Measurements from ENCODE around the gene LASP1NB.

DNA sequence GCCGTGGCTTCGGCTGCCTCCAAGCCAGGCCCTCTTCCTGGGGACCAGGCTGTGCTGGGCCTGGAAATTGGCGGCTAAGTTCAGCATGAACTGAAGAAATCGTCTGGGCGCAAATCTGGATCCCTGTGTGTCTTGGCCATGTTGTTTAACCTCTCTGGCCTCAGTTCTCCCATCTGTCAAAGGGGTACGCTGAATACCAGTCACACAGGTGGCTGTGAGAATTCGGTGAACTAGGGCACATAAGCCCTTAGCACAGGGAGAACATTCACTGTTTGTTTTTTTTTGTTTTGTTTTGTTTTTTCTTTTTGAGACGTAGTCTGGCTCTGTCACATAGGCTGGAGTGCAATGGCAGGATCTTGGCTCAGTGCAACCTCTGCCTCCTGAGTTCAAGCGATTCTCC is 36.6 kb upstream of the LASP1NB start:
- TF ChIP-seq, protein P1, sequence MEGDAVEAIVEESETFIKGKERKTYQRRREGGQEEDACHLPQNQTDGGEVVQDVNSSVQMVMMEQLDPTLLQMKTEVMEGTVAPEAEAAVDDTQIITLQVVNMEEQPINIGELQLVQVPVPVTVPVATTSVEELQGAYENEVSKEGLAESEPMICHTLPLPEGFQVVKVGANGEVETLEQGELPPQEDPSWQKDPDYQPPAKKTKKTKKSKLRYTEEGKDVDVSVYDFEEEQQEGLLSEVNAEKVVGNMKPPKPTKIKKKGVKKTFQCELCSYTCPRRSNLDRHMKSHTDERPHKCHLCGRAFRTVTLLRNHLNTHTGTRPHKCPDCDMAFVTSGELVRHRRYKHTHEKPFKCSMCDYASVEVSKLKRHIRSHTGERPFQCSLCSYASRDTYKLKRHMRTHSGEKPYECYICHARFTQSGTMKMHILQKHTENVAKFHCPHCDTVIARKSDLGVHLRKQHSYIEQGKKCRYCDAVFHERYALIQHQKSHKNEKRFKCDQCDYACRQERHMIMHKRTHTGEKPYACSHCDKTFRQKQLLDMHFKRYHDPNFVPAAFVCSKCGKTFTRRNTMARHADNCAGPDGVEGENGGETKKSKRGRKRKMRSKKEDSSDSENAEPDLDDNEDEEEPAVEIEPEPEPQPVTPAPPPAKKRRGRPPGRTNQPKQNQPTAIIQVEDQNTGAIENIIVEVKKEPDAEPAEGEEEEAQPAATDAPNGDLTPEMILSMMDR (IDR thresholded peaks at IDR 0.05), result no peak
- no peak for TF ChIP-seq POLR2A (IDR thresholded peaks at IDR 0.05)
- no peak for TF ChIP-seq POLR2AphosphoS5 (IDR thresholded peaks at IDR 0.05)

Data from prostate gland (tissue), 2 donors.